ENCODE measurements around the gene LTB4R2.

The LTB4R2 gene

DNA sequence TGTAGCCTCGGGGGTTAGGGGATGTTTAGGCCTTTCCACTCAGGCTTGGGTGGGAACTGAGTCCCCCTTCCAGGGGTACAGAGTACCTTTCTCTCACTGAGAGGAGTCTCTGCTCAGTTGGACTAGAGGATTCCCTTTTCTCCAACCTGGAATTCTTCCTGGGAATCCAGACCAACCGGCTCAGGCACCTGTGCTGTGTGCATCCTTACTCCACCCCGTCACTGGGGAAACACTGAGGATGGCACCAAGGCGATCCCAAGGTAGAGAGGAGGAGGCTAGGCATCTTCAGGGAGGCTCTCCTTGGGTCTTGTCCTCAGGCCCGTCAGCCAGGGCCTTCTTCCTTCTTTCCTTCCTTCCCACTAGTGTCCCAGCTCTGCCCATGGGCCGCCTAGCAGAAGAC is 46.1 kb upstream of the LTB4R2 start:
- CTCF ChIA-PET, result interaction anchor here (0.5 to 2.4 kb wide), 4 partner anchors 21 to 148 kb away, joined by 3 to 11 read pairs (median 3); partner anchors contain the start of genes LTB4R and TINF2
- POLR2A ChIA-PET (ENCODE audit: low non-redundant PET), result interaction anchor here (0.7 to 1.1 kb wide), 2 partner anchors 21 to 35 kb away, joined by 3 read pairs; partner anchors contain the start of genes DHRS1, NOP9 and TINF2
- peak overlapping the region; percentile 96 for H3K27ac ChIP-seq

GRCh38 chr14:24264298-24264697 is 45.6 kb upstream of the LTB4R2 start:
- CTCF ChIA-PET, result interaction anchor here (0.5 to 2.4 kb wide), 4 partner anchors 22 to 148 kb away, joined by 3 to 11 read pairs (median 3); partner anchors contain the start of genes LTB4R and TINF2
- DNase-seq (ENCODE audit: low spot score), result peak; percentile 65
- POLR2A ChIA-PET (ENCODE audit: low non-redundant PET), result interaction anchor here (0.7 to 1.1 kb wide), 2 partner anchors 22 to 35 kb away, joined by 3 read pairs; partner anchors contain the start of genes DHRS1, NOP9 and TINF2
- peak overlapping the region; percentile 96 for H3K27ac ChIP-seq
- TF ChIP-seq, protein P1, sequence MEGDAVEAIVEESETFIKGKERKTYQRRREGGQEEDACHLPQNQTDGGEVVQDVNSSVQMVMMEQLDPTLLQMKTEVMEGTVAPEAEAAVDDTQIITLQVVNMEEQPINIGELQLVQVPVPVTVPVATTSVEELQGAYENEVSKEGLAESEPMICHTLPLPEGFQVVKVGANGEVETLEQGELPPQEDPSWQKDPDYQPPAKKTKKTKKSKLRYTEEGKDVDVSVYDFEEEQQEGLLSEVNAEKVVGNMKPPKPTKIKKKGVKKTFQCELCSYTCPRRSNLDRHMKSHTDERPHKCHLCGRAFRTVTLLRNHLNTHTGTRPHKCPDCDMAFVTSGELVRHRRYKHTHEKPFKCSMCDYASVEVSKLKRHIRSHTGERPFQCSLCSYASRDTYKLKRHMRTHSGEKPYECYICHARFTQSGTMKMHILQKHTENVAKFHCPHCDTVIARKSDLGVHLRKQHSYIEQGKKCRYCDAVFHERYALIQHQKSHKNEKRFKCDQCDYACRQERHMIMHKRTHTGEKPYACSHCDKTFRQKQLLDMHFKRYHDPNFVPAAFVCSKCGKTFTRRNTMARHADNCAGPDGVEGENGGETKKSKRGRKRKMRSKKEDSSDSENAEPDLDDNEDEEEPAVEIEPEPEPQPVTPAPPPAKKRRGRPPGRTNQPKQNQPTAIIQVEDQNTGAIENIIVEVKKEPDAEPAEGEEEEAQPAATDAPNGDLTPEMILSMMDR (conservative IDR thresholded peaks at IDR 0.05; ENCODE audit: low read depth), result no peak

More for the DNA sequence above, 46.1 kb upstream of the LTB4R2 start:
- peak; percentile 56 for DNase-seq (ENCODE audit: low spot score)
- TF ChIP-seq, protein P1 (conservative IDR thresholded peaks at IDR 0.05; ENCODE audit: low read depth), result no peak

- DNase-seq (ENCODE audit: low spot score), result no peak
- TF ChIP-seq, protein P1 (conservative IDR thresholded peaks at IDR 0.05; ENCODE audit: low read depth), result no peak
- ChIA-PET POLR2A (ENCODE audit: low non-redundant PET) (no interaction called here), CTCF (interaction anchor here (0.6 kb wide), 1 partner anchor 31 kb away, joined by 3 read pairs; no protein-coding TSS in a partner anchor)
- H3K27ac ChIP-seq, result peak overlapping the region; percentile 96
Observed at GRCh38 chr14:24266344-24267244, 43.3 kb upstream of the LTB4R2 start.

DNA sequence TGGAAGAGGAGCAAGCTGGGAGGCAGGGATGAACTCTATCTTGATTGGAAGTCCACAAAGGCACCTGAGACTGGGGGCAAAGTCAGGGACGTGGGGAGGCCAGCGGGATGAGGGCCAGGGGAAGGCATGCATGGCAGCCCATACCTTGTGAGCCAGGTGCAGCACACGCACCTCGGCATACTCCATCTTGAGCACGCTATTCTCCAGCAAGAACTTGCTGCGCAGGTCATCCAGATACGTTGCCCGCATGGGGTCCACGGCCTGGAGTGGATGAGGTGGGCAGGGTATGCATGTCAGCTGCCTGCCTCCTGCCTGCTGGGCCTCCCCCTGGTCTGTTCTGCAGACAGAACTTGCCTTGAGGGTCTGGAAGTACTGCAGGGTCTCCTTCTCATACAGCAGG is 42.4 kb upstream of the LTB4R2 start:
- H3K27ac ChIP-seq, result peak overlapping the region; percentile 96
- TF ChIP-seq, protein P1 (conservative IDR thresholded peaks at IDR 0.05; ENCODE audit: low read depth), result no peak
- no peak for DNase-seq (ENCODE audit: low spot score)
- ChIA-PET CTCF (interaction anchor here (0.6 kb wide), 1 partner anchor 30 kb away, joined by 3 read pairs; no protein-coding TSS in a partner anchor), POLR2A (ENCODE audit: low non-redundant PET) (interaction anchor here (0.5 kb wide), 1 partner anchor 21 kb away, joined by 3 read pairs; no protein-coding TSS in a partner anchor)

GRCh38 chr14:24268225-24268624 is 41.7 kb upstream of the LTB4R2 start:
- peak overlapping the region; percentile 96 for H3K27ac ChIP-seq
- DNase-seq (ENCODE audit: low spot score), result no peak
- TF ChIP-seq, protein P1 (conservative IDR thresholded peaks at IDR 0.05; ENCODE audit: low read depth), result no peak
- ChIA-PET POLR2A (ENCODE audit: low non-redundant PET) (interaction anchor here (0.5 kb wide), 1 partner anchor 22 kb away, joined by 3 read pairs; no protein-coding TSS in a partner anchor), CTCF (no interaction called here)

DNA sequence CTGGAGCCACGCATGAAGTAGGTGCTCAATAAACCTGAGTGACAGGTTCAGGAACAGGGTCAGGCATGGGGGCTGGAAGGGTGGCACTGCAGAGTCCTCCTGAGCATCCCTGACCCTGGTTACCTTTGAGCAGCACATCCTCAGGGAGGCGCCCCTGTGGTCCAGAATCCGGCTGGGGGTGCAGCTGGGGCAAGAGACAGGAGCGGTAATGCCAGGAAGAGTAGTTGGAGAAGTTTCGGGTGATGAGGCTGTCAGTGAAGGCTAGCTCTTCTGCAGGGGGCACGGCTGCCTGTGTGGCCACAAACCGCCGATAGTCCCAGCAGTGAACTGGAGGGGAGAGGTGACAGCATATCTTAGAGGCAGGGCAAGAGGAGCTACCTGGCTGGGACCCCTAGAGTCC is 40.6 kb upstream of the LTB4R2 start:
- ChIA-PET POLR2A (ENCODE audit: low non-redundant PET) (interaction anchor here (0.5 kb wide), 1 partner anchor 23 kb away, joined by 4 read pairs; no protein-coding TSS in a partner anchor), CTCF (interaction anchor here (0.6 to 0.9 kb wide), 3 partner anchors 22 to 64 kb away, joined by 4 read pairs; partner anchors contain the start of gene CIDEB)
- no peak for DNase-seq (ENCODE audit: low spot score)
- TF ChIP-seq, protein P1 (conservative IDR thresholded peaks at IDR 0.05; ENCODE audit: low read depth), result no peak
- H3K27ac ChIP-seq, result peak overlapping the region; percentile 96
